GM23248 (cell line): ENCODE data around the gene STK4.

Source experiments
- EZH2 ChIP-seq: fragments of 200-600 bp; sonication (generic); IDR thresholded peaks from 2 replicates; pipeline ENCODE4 v1.6.1; 2018; ENCODE audit warnings: antibody characterized with exemption, mild to moderate bottlenecking; ENCODE audit not compliant: insufficient read depth, poor library complexity, severe bottlenecking
- EZH2phosphoT487 ChIP-seq: fragments of 200-600 bp; sonication (generic); IDR thresholded peaks from 2 replicates; pipeline ENCODE4 v1.6.1; 2018; ENCODE audit warnings: antibody characterized with exemption, moderate library complexity, mild to moderate bottlenecking, low read depth; ENCODE audit not compliant: insufficient read depth

- TF ChIP-seq EZH2 (no peak), EZH2phosphoT487 (no peak)
These were observed 138.5 kb downstream of the STK4 start for GRCh38 chr20:45104786-45105185.
